ENCODE results near the gene ADGRL1.

The ADGRL1 gene

GRCh38 chr19:14110650-14111049 is 95.3 kb downstream of the ADGRL1 start:
- Mint-ChIP-seq H3K4me1 (peaks cover 36% of the 10 kb centered on the region), H3K36me3 (no peaks in the 10 kb centered on the region), H3K27ac (no peak overlapping the region), H3K9me3 (no peaks in the 10 kb centered on the region), H3K27me3 (no peaks in the 10 kb centered on the region), H3K4me3 (no peak overlapping the region)

GRCh38 chr19:14107581-14108461 is 98.1 kb downstream of the ADGRL1 start:
- Mint-ChIP-seq H3K4me3 (no peak overlapping the region), H3K27me3 (no peaks in the 10 kb centered on the region), H3K9me3 (no peaks in the 10 kb centered on the region), H3K27ac (peak overlapping the region; percentile 41), H3K36me3 (no peaks in the 10 kb centered on the region), H3K4me1 (peaks cover 14% of the 10 kb centered on the region)

GRCh38 chr19:14106840-14107239 is 99.1 kb downstream of the ADGRL1 start:
- Mint-ChIP-seq H3K27ac (no peak overlapping the region), H3K4me1 (peaks cover 8% of the 10 kb centered on the region), H3K27me3 (no peaks in the 10 kb centered on the region), H3K36me3 (no peaks in the 10 kb centered on the region), H3K9me3 (no peaks in the 10 kb centered on the region), H3K4me3 (no peak overlapping the region)

GRCh38 chr19:14105680-14106079 is 100.3 kb downstream of the ADGRL1 start:
- no peak overlapping the region for H3K27ac Mint-ChIP-seq
- H3K36me3 Mint-ChIP-seq, result peaks cover 1% of the 10 kb centered on the region
- no peak overlapping the region for H3K4me3 Mint-ChIP-seq
- H3K4me1 Mint-ChIP-seq, result peaks cover 3% of the 10 kb centered on the region
- no peaks in the 10 kb centered on the region for H3K9me3 Mint-ChIP-seq
- H3K27me3 Mint-ChIP-seq, result no peaks in the 10 kb centered on the region

GRCh38 chr19:14103310-14103709 is 102.7 kb downstream of the ADGRL1 start:
- Mint-ChIP-seq H3K36me3 (peaks cover 2% of the 10 kb centered on the region), H3K9me3 (no peaks in the 10 kb centered on the region), H3K27me3 (no peaks in the 10 kb centered on the region), H3K4me1 (no peaks in the 10 kb centered on the region), H3K27ac (no peak overlapping the region), H3K4me3 (no peak overlapping the region)

GRCh38 chr19:14102756-14103155 is 103.2 kb downstream of the ADGRL1 start:
- no peak overlapping the region for H3K4me3 Mint-ChIP-seq
- no peak overlapping the region for H3K27ac Mint-ChIP-seq
- H3K4me1 Mint-ChIP-seq, result no peaks in the 10 kb centered on the region
- H3K27me3 Mint-ChIP-seq, result no peaks in the 10 kb centered on the region
- peaks cover 2% of the 10 kb centered on the region for H3K36me3 Mint-ChIP-seq
- no peaks in the 10 kb centered on the region for H3K9me3 Mint-ChIP-seq

- Mint-ChIP-seq H3K4me3 (no peak overlapping the region), H3K4me1 (no peaks in the 10 kb centered on the region), H3K27me3 (no peaks in the 10 kb centered on the region), H3K27ac (no peak overlapping the region), H3K9me3 (no peaks in the 10 kb centered on the region), H3K36me3 (peaks cover 2% of the 10 kb centered on the region)
These were observed 103.8 kb downstream of the ADGRL1 start for GRCh38 chr19:14102102-14102696.

GRCh38 chr19:14101003-14101545 is 104.9 kb downstream of the ADGRL1 start:
- Mint-ChIP-seq H3K4me3 (no peak overlapping the region), H3K9me3 (no peaks in the 10 kb centered on the region), H3K27ac (peak overlapping the region; percentile 46), H3K27me3 (no peaks in the 10 kb centered on the region), H3K4me1 (no peaks in the 10 kb centered on the region), H3K36me3 (peaks cover 4% of the 10 kb centered on the region)
